B cell (primary cell): Measurements from ENCODE around the gene GAL. TPM values are rescaled to one million over a fixed set of nuclear protein-coding genes. Genes with fewer than 3 reads are reported as not detected.

Experiments used
- ATAC-seq: fragments of 200-7000 bp; cut with Tn5 transposase; one replicate; pipeline ENCODE4 v1.10.0; 2021; ENCODE audit warnings: low read depth, mild to moderate bottlenecking, moderate number of reproducible peaks, moderate library complexity
- CTCF ChIA-PET: fragments of 350-600 bp; sonication (Branson Sonifier 250); formaldehyde crosslinking; loops from one replicate; lab custom pipeline; 2021; ENCODE audit warnings: antibody characterized with exemption, inconsistent platforms; lab: Charles Lee
- POLR2A ChIA-PET: fragments of 350-600 bp; sonication (Branson Sonifier 250); formaldehyde crosslinking; loops from one replicate; lab custom pipeline; 2021; ENCODE audit warnings: antibody characterized with exemption; lab: Charles Lee
- DNase-seq: peaks from one replicate; pipeline ENCODE4 v3.0.0; 2013
- H2AFZ ChIP-seq: 2 replicates; pipeline ENCODE4 v1.6.1; 2012; ENCODE audit warnings: mild to moderate bottlenecking, low read depth, low read length; ENCODE audit not compliant: insufficient read depth, poor library complexity, severe bottlenecking
- H3K27ac ChIP-seq, 2 donors: 1 replicate in 1 of 2; 2 replicates in 1 of 2; pipeline ENCODE4 v1.5.1; 2012 to 2013; ENCODE audit warnings: low read length in 2 of 2, mild to moderate bottlenecking in 2 of 2, moderate library complexity in 1 of 2
- H3K27me3 ChIP-seq, 4 experiments: fragments of 200-600 bp in 1 of 4; sonication (generic) in 1 of 4; replicated peaks in 1 of 4; 1 replicate in 2 of 4; 2 replicates in 2 of 4; pipeline versions ENCODE4 v1.6.1 to v1.7.0; 2013 to 2016; ENCODE audit warnings: low read length in 3 of 4, mild to moderate bottlenecking in 2 of 4, mixed read lengths in 1 of 4, moderate library complexity in 1 of 4; ENCODE audit not compliant: insufficient read depth in 4 of 4, control insufficient read depth in 3 of 4; ENCODE audit errors: control extremely low read depth in 1 of 4
- H3K36me3 ChIP-seq, 2 experiments: replicated peaks in 1 of 2; 1 replicate in 1 of 2; 2 replicates in 1 of 2; pipeline versions ENCODE4 v1.6.1 to v1.7.1; 2013; ENCODE audit warnings: low read length in 1 of 2; ENCODE audit not compliant: insufficient read depth in 2 of 2, control insufficient read depth in 1 of 2; ENCODE audit errors: control extremely low read depth in 1 of 2, extremely low read depth in 1 of 2
- H3K4me1 ChIP-seq, 2 donors: fragments of 200-600 bp in 1 of 2; sonication (generic) in 1 of 2; 1 replicate in 1 of 2; 2 replicates in 1 of 2; pipeline versions ENCODE4 v1.5.1 to v1.6.1; 2013 to 2017; ENCODE audit warnings: low read length in 2 of 2; ENCODE audit not compliant: control insufficient read depth in 2 of 2, insufficient read depth in 2 of 2
- H3K4me2 ChIP-seq: replicated peaks from 2 replicates; pipeline ENCODE3; 2012; ENCODE audit warnings: mild to moderate bottlenecking, low read depth, low read length; ENCODE audit not compliant: poor library complexity, severe bottlenecking
- H3K4me3 ChIP-seq, 5 experiments: fragments of 200-600 bp in 1 of 5; sonication (generic) in 1 of 5; 1 replicate in 3 of 5; 2 replicates in 2 of 5; pipeline versions ENCODE4 v1.5.1 to v1.7.0; 2011 to 2016; ENCODE audit warnings: low read length in 4 of 5, mild to moderate bottlenecking in 4 of 5, low read depth in 2 of 5, control low read depth in 1 of 5, moderate library complexity in 1 of 5; ENCODE audit not compliant: insufficient read depth in 1 of 5; ENCODE audit errors: control extremely low read depth in 1 of 5, extremely low read depth in 1 of 5
- H3K79me2 ChIP-seq: fragments of 200-600 bp; sonication (generic); one replicate; pipeline ENCODE4 v1.6.0; 2016; ENCODE audit warnings: low read length; ENCODE audit not compliant: control insufficient read depth, insufficient read depth
- H3K9ac ChIP-seq: fragments of 200-600 bp; sonication (generic); 2 replicates; pipeline ENCODE4 v1.6.1; 2017; ENCODE audit warnings: mild to moderate bottlenecking, low read length, moderate library complexity
- H3K9me3 ChIP-seq, 3 donors: one replicate each; pipeline versions ENCODE4 v1.6.1 to v1.7.1; 2013; ENCODE audit warnings: low read length in 2 of 3; ENCODE audit not compliant: control insufficient read depth in 2 of 3, insufficient read depth in 1 of 3; ENCODE audit errors: control extremely low read depth in 1 of 3
- H4K20me1 ChIP-seq: 2 replicates; pipeline ENCODE4 v1.6.0; 2012; ENCODE audit warnings: mild to moderate bottlenecking, low read length; ENCODE audit not compliant: insufficient read depth, control insufficient read depth, poor library complexity, severe bottlenecking
- H3K27ac Mint-ChIP-seq: one replicate; pipeline ENCODE4 v1.8.0; 2021; ENCODE audit warnings: mixed read lengths
- H3K27me3 Mint-ChIP-seq: one replicate; pipeline ENCODE4 v1.8.0; 2021; ENCODE audit warnings: mixed read lengths
- H3K4me1 Mint-ChIP-seq: one replicate; pipeline ENCODE4 v1.8.0; 2021; ENCODE audit warnings: mixed read lengths
- H3K4me3 Mint-ChIP-seq: one replicate; pipeline ENCODE4 v1.8.0; 2021; ENCODE audit warnings: mixed read lengths
- H3K9me3 Mint-ChIP-seq: one replicate; pipeline ENCODE4 v1.8.0; 2022; ENCODE audit warnings: mixed read lengths; ENCODE audit not compliant: insufficient read depth
- CTCF ChIP-seq: fragments of 200-600 bp; IDR thresholded peaks from one replicate; pipeline ENCODE4 v1.8.0; 2022; ENCODE audit warnings: antibody characterized with exemption, mild to moderate bottlenecking
- EZH2 ChIP-seq: IDR thresholded peaks from 2 replicates; pipeline ENCODE4 v1.6.1; 2012; ENCODE audit warnings: borderline replicate concordance, low read depth, mild to moderate bottlenecking, moderate library complexity, low read length; ENCODE audit not compliant: insufficient read depth, poor library complexity, severe bottlenecking
- WGBS: methylation state at CpG from one replicate; pipeline ENCODE4 v1.1.5; 2013; ENCODE audit warnings: missing lambda C conversion rate; ENCODE audit not compliant: insufficient coverage; 5-methylcytosine and 5-hydroxymethylcytosine counted together
- intact Hi-C: fragments of 100-400 bp; cut with micrococcal nuclease; formaldehyde crosslinking; loops from one replicate; pipeline ENCODE4 v1.10.0; 2022
- polyA plus RNA-seq: library from polyadenylated mRNA; depleted of rRNA; stranded (reverse); fragments of >200 nt; gene quantifications from 2 replicates; pipeline ENCODE4 v1.2.3, GENCODE V29; 2012
- total RNA-seq, 2 donors: library from RNA; stranded (reverse); fragments of 120-200 nt in 1 of 2; gene quantifications; 1 replicate in 1 of 2; 2 replicates in 1 of 2; pipeline versions ENCODE4 v1.2.3 to v1.2.4, GENCODE V29; 2013 to 2022

Gene GAL
- total and polyA plus RNA-seq, 2 donors (not counting 1 experiment from before 2014, with no cell fraction given): not detected

- Histone ChIP-seq H3K9ac (no peak overlapping the region), H4K20me1 (no peaks in the 10 kb centered on the region), H3K36me3 (no peaks in the 10 kb centered on the region), H3K27me3 (no peaks in the 10 kb centered on the region), H3K27ac (no peak overlapping the region), H2AFZ (no peak overlapping the region), H3K4me1 (no peaks in the 10 kb centered on the region), H3K79me2 (no peaks in the 10 kb centered on the region), H3K9me3 (no peaks in the 10 kb centered on the region), H3K4me3 (no peak overlapping the region), H3K4me2 (no peak overlapping the region)
- Mint-ChIP-seq H3K4me1 (no peaks in the 10 kb centered on the region), H3K4me3 (no peak overlapping the region), H3K27ac (no peak overlapping the region), H3K9me3 (no peaks in the 10 kb centered on the region), H3K27me3 (peaks cover 5% of the 10 kb centered on the region)
- intact Hi-C loops: no loop called here
- ATAC-seq (no peak), DNase-seq (no peak)
- no CpG with 5 or more reads among the region's 7 CpGs for WGBS
- no peak for TF ChIP-seq EZH2
- no peak for TF ChIP-seq CTCF
- POLR2A ChIA-PET: no interaction called here
- CTCF ChIA-PET: no interaction called here
Observed at GRCh38 chr11:68707527-68707926, 23.2 kb downstream of the GAL start.

GRCh38 chr11:68709062-68709461, 24.7 kb downstream of the GAL start:
- 93% methylated on average over 12 of the region's 12 CpGs for WGBS
- Mint-ChIP-seq H3K9me3 (no peaks in the 10 kb centered on the region), H3K4me3 (no peak overlapping the region), H3K27ac (no peak overlapping the region), H3K27me3 (peaks cover 2% of the 10 kb centered on the region), H3K4me1 (no peaks in the 10 kb centered on the region)
- no peaks in the 10 kb centered on the region for H4K20me1 ChIP-seq
- ATAC-seq (no peak), DNase-seq (no peak)
- no peak overlapping the region for H3K9ac ChIP-seq
- intact Hi-C loops: no loop called here
- no peaks in the 10 kb centered on the region for H3K4me1 ChIP-seq
- H3K36me3 ChIP-seq: no peaks in the 10 kb centered on the region
- no peak overlapping the region for H3K4me2 ChIP-seq
- H2AFZ ChIP-seq: no peak overlapping the region
- CTCF ChIA-PET: no interaction called here
- H3K79me2 ChIP-seq: no peaks in the 10 kb centered on the region
- no peaks in the 10 kb centered on the region for H3K27me3 ChIP-seq
- H3K27ac ChIP-seq: no peak overlapping the region
- H3K4me3 ChIP-seq: no peak overlapping the region
- no peak for TF ChIP-seq CTCF
- no peak for TF ChIP-seq EZH2
- no peaks in the 10 kb centered on the region for H3K9me3 ChIP-seq
- POLR2A ChIA-PET: no interaction called here
